Measurements from ENCODE around the gene HEXA. TPM values are rescaled to one million over a fixed set of nuclear protein-coding genes. Genes with fewer than 3 reads are reported as not detected.
A peak's percentile ranks its signal among the peaks of the same experiment; 100 is the strongest.

Gene HEXA
- total and polyA plus RNA-seq, 9 of the 15 experiments (the other 6 are each of a cell fraction or from before 2014, with no cell fraction given): 22.2 to 136 (median 68.9) TPM

DNA sequence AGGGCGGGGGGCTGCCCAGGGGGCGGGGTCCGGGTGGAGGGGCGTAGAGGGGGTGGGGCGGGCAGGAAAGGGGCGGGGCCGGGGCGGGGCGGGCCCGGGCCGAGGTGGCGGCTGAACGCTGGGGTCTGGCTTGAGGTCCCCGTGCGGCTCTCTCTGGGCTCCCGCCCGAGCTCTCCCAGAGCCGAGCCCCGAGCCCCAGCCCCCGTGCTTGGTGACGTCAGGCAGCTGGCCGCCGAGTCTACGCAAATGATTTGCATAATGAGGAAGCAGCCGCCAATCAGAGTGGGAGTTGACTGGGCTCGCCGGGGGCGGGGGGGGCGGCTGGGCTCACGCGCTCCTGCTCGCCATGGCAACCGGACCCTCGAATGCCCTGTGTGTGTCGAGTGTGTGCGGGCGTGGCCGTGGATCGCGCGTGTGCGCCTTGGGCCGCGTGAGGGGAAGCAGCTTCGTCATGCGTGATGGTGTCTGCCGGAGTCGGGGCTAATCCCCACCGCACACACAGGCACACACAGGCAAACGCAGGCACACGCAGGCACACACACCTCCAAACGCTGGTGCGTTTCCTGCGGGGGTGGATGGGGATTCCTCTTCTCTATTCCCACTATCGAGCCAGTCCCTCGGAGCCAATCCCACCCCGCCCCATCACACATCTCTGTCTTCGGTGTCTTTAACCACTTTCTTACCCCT lies 55.7 kb downstream of the HEXA start, which contains the start of gene CELF6 (continued):
- TF ChIP-seq, protein P1, sequence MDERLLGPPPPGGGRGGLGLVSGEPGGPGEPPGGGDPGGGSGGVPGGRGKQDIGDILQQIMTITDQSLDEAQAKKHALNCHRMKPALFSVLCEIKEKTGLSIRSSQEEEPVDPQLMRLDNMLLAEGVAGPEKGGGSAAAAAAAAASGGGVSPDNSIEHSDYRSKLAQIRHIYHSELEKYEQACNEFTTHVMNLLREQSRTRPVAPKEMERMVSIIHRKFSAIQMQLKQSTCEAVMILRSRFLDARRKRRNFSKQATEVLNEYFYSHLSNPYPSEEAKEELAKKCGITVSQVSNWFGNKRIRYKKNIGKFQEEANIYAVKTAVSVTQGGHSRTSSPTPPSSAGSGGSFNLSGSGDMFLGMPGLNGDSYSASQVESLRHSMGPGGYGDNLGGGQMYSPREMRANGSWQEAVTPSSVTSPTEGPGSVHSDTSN (CRISPR knock-in tag; IDR thresholded peaks at IDR 0.05; ENCODE audit: low read depth): no peak
- TF ChIP-seq, protein P1 (tag; conservative IDR thresholded peaks at IDR 0.05; ENCODE audit: low read depth): no peak
- TF ChIP-seq JUN (IDR thresholded peaks at IDR 0.05; ENCODE audit: borderline replicate concordance, low read depth, low read length): 0 out of 2 replicates have a peak, but pooled peaks have one; percentile 24
- TF ChIP-seq JUN (CRISPR knock-in tag; IDR thresholded peaks at IDR 0.05; ENCODE audit: borderline replicate concordance): 0 out of 2 replicates have a peak, but pooled peaks have one; percentile 5
- TF ChIP-seq CBFB (CRISPR knock-in tag; IDR thresholded peaks at IDR 0.05): no peak
- no peak for TF ChIP-seq KLF16 (IDR thresholded peaks at IDR 0.05)
- TF ChIP-seq, protein P2, sequence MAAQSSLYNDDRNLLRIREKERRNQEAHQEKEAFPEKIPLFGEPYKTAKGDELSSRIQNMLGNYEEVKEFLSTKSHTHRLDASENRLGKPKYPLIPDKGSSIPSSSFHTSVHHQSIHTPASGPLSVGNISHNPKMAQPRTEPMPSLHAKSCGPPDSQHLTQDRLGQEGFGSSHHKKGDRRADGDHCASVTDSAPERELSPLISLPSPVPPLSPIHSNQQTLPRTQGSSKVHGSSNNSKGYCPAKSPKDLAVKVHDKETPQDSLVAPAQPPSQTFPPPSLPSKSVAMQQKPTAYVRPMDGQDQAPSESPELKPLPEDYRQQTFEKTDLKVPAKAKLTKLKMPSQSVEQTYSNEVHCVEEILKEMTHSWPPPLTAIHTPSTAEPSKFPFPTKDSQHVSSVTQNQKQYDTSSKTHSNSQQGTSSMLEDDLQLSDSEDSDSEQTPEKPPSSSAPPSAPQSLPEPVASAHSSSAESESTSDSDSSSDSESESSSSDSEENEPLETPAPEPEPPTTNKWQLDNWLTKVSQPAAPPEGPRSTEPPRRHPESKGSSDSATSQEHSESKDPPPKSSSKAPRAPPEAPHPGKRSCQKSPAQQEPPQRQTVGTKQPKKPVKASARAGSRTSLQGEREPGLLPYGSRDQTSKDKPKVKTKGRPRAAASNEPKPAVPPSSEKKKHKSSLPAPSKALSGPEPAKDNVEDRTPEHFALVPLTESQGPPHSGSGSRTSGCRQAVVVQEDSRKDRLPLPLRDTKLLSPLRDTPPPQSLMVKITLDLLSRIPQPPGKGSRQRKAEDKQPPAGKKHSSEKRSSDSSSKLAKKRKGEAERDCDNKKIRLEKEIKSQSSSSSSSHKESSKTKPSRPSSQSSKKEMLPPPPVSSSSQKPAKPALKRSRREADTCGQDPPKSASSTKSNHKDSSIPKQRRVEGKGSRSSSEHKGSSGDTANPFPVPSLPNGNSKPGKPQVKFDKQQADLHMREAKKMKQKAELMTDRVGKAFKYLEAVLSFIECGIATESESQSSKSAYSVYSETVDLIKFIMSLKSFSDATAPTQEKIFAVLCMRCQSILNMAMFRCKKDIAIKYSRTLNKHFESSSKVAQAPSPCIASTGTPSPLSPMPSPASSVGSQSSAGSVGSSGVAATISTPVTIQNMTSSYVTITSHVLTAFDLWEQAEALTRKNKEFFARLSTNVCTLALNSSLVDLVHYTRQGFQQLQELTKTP (IDR thresholded peaks at IDR 0.05; ENCODE audit: low read depth in 1 of 2, partially characterized antibody in 2 of 2): no peak
- no peak for TF ChIP-seq HNRNPUL1 (IDR thresholded peaks at IDR 0.05; ENCODE audit: low read length)
- TF ChIP-seq PHB2 (IDR thresholded peaks at IDR 0.05; ENCODE audit: low read depth): no peak
- no peak for TF ChIP-seq HLTF (IDR thresholded peaks at IDR 0.05)
- TF ChIP-seq, protein P3, sequence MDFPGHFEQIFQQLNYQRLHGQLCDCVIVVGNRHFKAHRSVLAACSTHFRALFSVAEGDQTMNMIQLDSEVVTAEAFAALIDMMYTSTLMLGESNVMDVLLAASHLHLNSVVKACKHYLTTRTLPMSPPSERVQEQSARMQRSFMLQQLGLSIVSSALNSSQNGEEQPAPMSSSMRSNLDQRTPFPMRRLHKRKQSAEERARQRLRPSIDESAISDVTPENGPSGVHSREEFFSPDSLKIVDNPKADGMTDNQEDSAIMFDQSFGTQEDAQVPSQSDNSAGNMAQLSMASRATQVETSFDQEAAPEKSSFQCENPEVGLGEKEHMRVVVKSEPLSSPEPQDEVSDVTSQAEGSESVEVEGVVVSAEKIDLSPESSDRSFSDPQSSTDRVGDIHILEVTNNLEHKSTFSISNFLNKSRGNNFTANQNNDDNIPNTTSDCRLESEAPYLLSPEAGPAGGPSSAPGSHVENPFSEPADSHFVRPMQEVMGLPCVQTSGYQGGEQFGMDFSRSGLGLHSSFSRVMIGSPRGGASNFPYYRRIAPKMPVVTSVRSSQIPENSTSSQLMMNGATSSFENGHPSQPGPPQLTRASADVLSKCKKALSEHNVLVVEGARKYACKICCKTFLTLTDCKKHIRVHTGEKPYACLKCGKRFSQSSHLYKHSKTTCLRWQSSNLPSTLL (IDR thresholded peaks at IDR 0.05): no peak
- TF ChIP-seq MTA2 (IDR thresholded peaks at IDR 0.05; ENCODE audit: low read depth): no peak
- no peak for TF ChIP-seq DDX20 (tag; IDR thresholded peaks at IDR 0.05; ENCODE audit: low read depth)
- TF ChIP-seq, protein P4, sequence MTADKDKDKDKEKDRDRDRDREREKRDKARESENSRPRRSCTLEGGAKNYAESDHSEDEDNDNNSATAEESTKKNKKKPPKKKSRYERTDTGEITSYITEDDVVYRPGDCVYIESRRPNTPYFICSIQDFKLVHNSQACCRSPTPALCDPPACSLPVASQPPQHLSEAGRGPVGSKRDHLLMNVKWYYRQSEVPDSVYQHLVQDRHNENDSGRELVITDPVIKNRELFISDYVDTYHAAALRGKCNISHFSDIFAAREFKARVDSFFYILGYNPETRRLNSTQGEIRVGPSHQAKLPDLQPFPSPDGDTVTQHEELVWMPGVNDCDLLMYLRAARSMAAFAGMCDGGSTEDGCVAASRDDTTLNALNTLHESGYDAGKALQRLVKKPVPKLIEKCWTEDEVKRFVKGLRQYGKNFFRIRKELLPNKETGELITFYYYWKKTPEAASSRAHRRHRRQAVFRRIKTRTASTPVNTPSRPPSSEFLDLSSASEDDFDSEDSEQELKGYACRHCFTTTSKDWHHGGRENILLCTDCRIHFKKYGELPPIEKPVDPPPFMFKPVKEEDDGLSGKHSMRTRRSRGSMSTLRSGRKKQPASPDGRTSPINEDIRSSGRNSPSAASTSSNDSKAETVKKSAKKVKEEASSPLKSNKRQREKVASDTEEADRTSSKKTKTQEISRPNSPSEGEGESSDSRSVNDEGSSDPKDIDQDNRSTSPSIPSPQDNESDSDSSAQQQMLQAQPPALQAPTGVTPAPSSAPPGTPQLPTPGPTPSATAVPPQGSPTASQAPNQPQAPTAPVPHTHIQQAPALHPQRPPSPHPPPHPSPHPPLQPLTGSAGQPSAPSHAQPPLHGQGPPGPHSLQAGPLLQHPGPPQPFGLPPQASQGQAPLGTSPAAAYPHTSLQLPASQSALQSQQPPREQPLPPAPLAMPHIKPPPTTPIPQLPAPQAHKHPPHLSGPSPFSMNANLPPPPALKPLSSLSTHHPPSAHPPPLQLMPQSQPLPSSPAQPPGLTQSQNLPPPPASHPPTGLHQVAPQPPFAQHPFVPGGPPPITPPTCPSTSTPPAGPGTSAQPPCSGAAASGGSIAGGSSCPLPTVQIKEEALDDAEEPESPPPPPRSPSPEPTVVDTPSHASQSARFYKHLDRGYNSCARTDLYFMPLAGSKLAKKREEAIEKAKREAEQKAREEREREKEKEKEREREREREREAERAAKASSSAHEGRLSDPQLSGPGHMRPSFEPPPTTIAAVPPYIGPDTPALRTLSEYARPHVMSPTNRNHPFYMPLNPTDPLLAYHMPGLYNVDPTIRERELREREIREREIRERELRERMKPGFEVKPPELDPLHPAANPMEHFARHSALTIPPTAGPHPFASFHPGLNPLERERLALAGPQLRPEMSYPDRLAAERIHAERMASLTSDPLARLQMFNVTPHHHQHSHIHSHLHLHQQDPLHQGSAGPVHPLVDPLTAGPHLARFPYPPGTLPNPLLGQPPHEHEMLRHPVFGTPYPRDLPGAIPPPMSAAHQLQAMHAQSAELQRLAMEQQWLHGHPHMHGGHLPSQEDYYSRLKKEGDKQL (CRISPR knock-in tag; IDR thresholded peaks at IDR 0.05; ENCODE audit: borderline replicate concordance): no peak
